H9 (cell line): ENCODE results near the gene HIPK3. TPM values are rescaled to one million over a fixed set of nuclear protein-coding genes. Genes with fewer than 3 reads are reported as not detected.

Source experiments
- DNase-seq: peaks from one replicate; pipeline ENCODE4 v3.0.0-alpha.2; 2017
- H2AFZ ChIP-seq: one replicate; pipeline ENCODE4 v1.6.1; 2013; ENCODE audit warnings: mild to moderate bottlenecking, low read length, control low read depth, moderate library complexity
- H2AK5ac ChIP-seq: 2 replicates; pipeline ENCODE4 v1.6.1; 2013; ENCODE audit warnings: low read length, control low read depth, mixed read lengths; ENCODE audit not compliant: insufficient read length
- H2BK120ac ChIP-seq: one replicate; pipeline ENCODE4 v1.6.1; 2013; ENCODE audit warnings: low read depth, mild to moderate bottlenecking, low read length, control low read depth, inconsistent platforms; ENCODE audit not compliant: poor library complexity, severe bottlenecking
- H2BK12ac ChIP-seq: 2 replicates; pipeline ENCODE4 v1.6.1; 2013; ENCODE audit warnings: low read length, control low read depth, mixed read lengths, low read depth; ENCODE audit not compliant: insufficient read length
- H2BK15ac ChIP-seq: 2 replicates; pipeline ENCODE4 v1.6.1; 2013; ENCODE audit warnings: low read depth, low read length, control low read depth
- H2BK20ac ChIP-seq: one replicate; pipeline ENCODE4 v1.6.1; 2013; ENCODE audit warnings: low read depth, mild to moderate bottlenecking, low read length, control low read depth, inconsistent platforms; ENCODE audit not compliant: poor library complexity, severe bottlenecking
- H2BK5ac ChIP-seq: 2 replicates; pipeline ENCODE4 v1.6.1; 2013; ENCODE audit warnings: low read length, control low read depth, mixed read lengths; ENCODE audit not compliant: insufficient read length
- H3K14ac ChIP-seq: 2 replicates; pipeline ENCODE4 v1.6.1; 2013; ENCODE audit warnings: low read length, control low read depth; ENCODE audit not compliant: insufficient read depth
- H3K18ac ChIP-seq: 2 replicates; pipeline ENCODE4 v1.6.1; 2013; ENCODE audit warnings: low read depth, mild to moderate bottlenecking, mixed read lengths, low read length, control low read depth; ENCODE audit not compliant: insufficient read length
- H3K23ac ChIP-seq: 2 replicates; pipeline ENCODE4 v1.6.1; 2013; ENCODE audit warnings: low read length, control low read depth, mixed read lengths, low read depth; ENCODE audit not compliant: insufficient read length
- H3K23me2 ChIP-seq: 2 replicates; pipeline ENCODE4 v1.6.1; 2013; ENCODE audit warnings: low read depth, mild to moderate bottlenecking, mixed read lengths, low read length, control low read depth; ENCODE audit not compliant: insufficient read length, poor library complexity, severe bottlenecking
- H3K27ac ChIP-seq: 2 replicates; pipeline ENCODE4 v1.5.1; 2013; ENCODE audit warnings: low read length, control low read depth, mixed read lengths, low read depth; ENCODE audit not compliant: insufficient read length
- H3K27me3 ChIP-seq: 2 replicates; pipeline ENCODE4 v1.6.1; 2013; ENCODE audit warnings: low read length, control low read depth, inconsistent platforms; ENCODE audit not compliant: insufficient read depth
- H3K4ac ChIP-seq: 2 replicates; pipeline ENCODE4 v1.6.1; 2013; ENCODE audit warnings: low read depth, mild to moderate bottlenecking, control low read depth, inconsistent platforms, low read length, moderate library complexity
- H3K4me1 ChIP-seq: 2 replicates; pipeline ENCODE4 v1.6.1; 2013; ENCODE audit warnings: low read length, control low read depth, inconsistent platforms; ENCODE audit not compliant: insufficient read depth
- H3K4me2 ChIP-seq: 2 replicates; pipeline ENCODE4 v1.6.1; 2013; ENCODE audit warnings: low read length, control low read depth, mixed read lengths; ENCODE audit not compliant: insufficient read length, insufficient read depth
- H3K56ac ChIP-seq: 2 replicates; pipeline ENCODE4 v1.6.1; 2013; ENCODE audit warnings: low read depth, mild to moderate bottlenecking, mixed read lengths, low read length, control low read depth; ENCODE audit not compliant: insufficient read length
- H3K79me1 ChIP-seq: 2 replicates; pipeline ENCODE4 v1.6.1; 2013; ENCODE audit warnings: low read depth, mild to moderate bottlenecking, moderate library complexity, low read length, control low read depth, inconsistent platforms; ENCODE audit not compliant: insufficient read depth, poor library complexity, severe bottlenecking
- H3K79me2 ChIP-seq: 2 replicates; pipeline ENCODE4 v1.6.1; 2013; ENCODE audit warnings: low read length, control low read depth, inconsistent platforms; ENCODE audit not compliant: insufficient read depth
- H3K9ac ChIP-seq: 2 replicates; pipeline ENCODE4 v1.6.1; 2013; ENCODE audit warnings: low read length, control low read depth, mixed read lengths; ENCODE audit not compliant: insufficient read length; ENCODE audit errors: extremely low read depth
- H3K9me3 ChIP-seq: one replicate; pipeline ENCODE4 v1.6.1; 2013; ENCODE audit warnings: low read depth, low read length, inconsistent platforms; ENCODE audit not compliant: control insufficient read depth
- H3T11ph ChIP-seq: one replicate; pipeline ENCODE4 v1.6.1; 2013; ENCODE audit warnings: mild to moderate bottlenecking, low read length, control low read depth, inconsistent platforms
- H4K20me1 ChIP-seq: one replicate; pipeline ENCODE4 v1.6.1; 2013; ENCODE audit not compliant: control insufficient read depth, insufficient read length, insufficient read depth
- H4K5ac ChIP-seq: 2 replicates; pipeline ENCODE4 v1.6.1; 2013; ENCODE audit warnings: low read depth, mild to moderate bottlenecking, mixed read lengths, low read length, control low read depth; ENCODE audit not compliant: insufficient read length
- H4K8ac ChIP-seq: replicated peaks from 2 replicates; pipeline ENCODE4 v1.6.1; 2013; ENCODE audit warnings: low read length, control low read depth, mixed read lengths, low read depth; ENCODE audit not compliant: insufficient read length
- H4K91ac ChIP-seq: 2 replicates; pipeline ENCODE4 v1.6.1; 2013; ENCODE audit warnings: low read depth, mild to moderate bottlenecking, moderate library complexity, mixed read lengths, low read length, control low read depth; ENCODE audit not compliant: insufficient read length
- H3K27ac Mint-ChIP-seq, 3 experiments: 2 replicates in 2 of 3; 3 replicates in 1 of 3; pipeline ENCODE4 v1.8.0; 2020 to 2021; ENCODE audit warnings: mixed read lengths in 3 of 3, mild to moderate bottlenecking in 1 of 3, moderate library complexity in 1 of 3
- H3K27me3 Mint-ChIP-seq: 2 replicates; pipeline ENCODE4 v1.8.0; 2021; ENCODE audit warnings: low read depth, mild to moderate bottlenecking, moderate library complexity, mixed read lengths
- H3K36me3 Mint-ChIP-seq, 3 experiments: 2 replicates in 2 of 3; 3 replicates in 1 of 3; pipeline ENCODE4 v1.8.0; 2020 to 2021; ENCODE audit warnings: low read depth in 3 of 3, mixed read lengths in 3 of 3; ENCODE audit not compliant: insufficient read depth in 1 of 3
- H3K4me1 Mint-ChIP-seq, 2 experiments: 2 replicates each; pipeline ENCODE4 v1.8.0; 2020; ENCODE audit warnings: mixed read lengths in 2 of 2
- H3K4me3 Mint-ChIP-seq, 2 experiments: 2 replicates in 1 of 2; 3 replicates in 1 of 2; pipeline ENCODE4 v1.8.0; 2020 to 2021; ENCODE audit warnings: mild to moderate bottlenecking in 2 of 2, mixed read lengths in 2 of 2, moderate library complexity in 1 of 2
- H3K9me3 Mint-ChIP-seq, 2 experiments: 2 replicates in 1 of 2; 3 replicates in 1 of 2; pipeline ENCODE4 v1.8.0; 2020; ENCODE audit warnings: mild to moderate bottlenecking in 2 of 2, mixed read lengths in 2 of 2, moderate library complexity in 1 of 2
- WGBS: extraction: QIAGEN DNeasy Blood & Tissue Kit; methylation state at CpG from one replicate; pipeline ENCODE4 v1.1.7; 2013; ENCODE audit warnings: missing lambda C conversion rate, low lambda C conversion rate, mixed read lengths; ENCODE audit not compliant: insufficient read length; ENCODE audit errors: extremely low coverage; 5-methylcytosine and 5-hydroxymethylcytosine counted together
- total RNA-seq: library from RNA; stranded (reverse); gene quantifications from 2 replicates; pipeline ENCODE4 v1.2.1, GENCODE V29; 2021
- TF ChIP-seq, protein P1 (sequence below): fragments of 200-600 bp; sonication (generic); conservative IDR thresholded peaks from 3 replicates; pipeline ENCODE4 v1.8.0; 2021; ENCODE audit warnings: antibody characterized with exemption, mild to moderate bottlenecking

HIPK3 gene
- total RNA-seq, 1 experiment from 2014 or later = 23.4 TPM

DNA sequence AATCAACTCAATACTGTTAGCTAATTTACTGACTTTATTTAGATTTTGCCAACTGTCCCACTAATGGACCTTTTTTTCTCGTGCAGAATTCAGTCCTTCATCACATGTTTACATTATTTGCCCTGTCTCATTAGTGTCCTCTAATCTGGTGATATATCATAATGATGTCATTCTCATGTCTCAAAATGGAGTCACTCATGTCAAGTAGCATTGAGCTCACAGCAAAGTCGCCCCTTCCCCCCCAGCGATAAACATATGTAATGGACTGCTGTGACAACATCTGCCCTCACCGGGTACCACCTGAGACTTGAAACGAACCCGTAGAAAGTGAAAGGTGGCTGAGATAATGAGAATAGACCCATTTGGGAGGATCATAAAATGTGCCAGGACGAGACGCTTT, 37.6 kb downstream of the HIPK3 start:
- Histone ChIP-seq H3K23me2 (no peaks in the 10 kb centered on the region), H4K8ac (no peak overlapping the region), H2BK15ac (no peak overlapping the region), H3K27ac (no peak overlapping the region), H3K4ac (no peak overlapping the region), H3K9ac (no peak overlapping the region), H2BK120ac (no peak overlapping the region), H3K56ac (no peak overlapping the region), H3K4me1 (no peaks in the 10 kb centered on the region), H3K23ac (no peak overlapping the region), H4K91ac (no peak overlapping the region), H2BK12ac (no peak overlapping the region), H3K79me1 (no peaks in the 10 kb centered on the region), H3K14ac (no peak overlapping the region), H4K20me1 (no peaks in the 10 kb centered on the region), H3K79me2 (no peaks in the 10 kb centered on the region), H2AFZ (no peak overlapping the region), H2BK20ac (no peak overlapping the region), H3K27me3 (no peaks in the 10 kb centered on the region), H3K9me3 (no peaks in the 10 kb centered on the region), H4K5ac (no peak overlapping the region), H3T11ph (no peak overlapping the region), H3K18ac (no peak overlapping the region), H3K4me2 (no peak overlapping the region), H2AK5ac (no peak overlapping the region), H2BK5ac (no peak overlapping the region)
- DNase-seq = no peak
- Mint-ChIP-seq H3K4me1 (no peaks in the 10 kb centered on the region), H3K27me3 (no peaks in the 10 kb centered on the region; the same call in 1 of the 2 replicates), H3K27ac (no peak overlapping the region; a peak in 1 of 7 replicates), H3K36me3 (peaks cover 6 to 17% (median 8%) of the 10 kb centered on the region in 3 experiments; a peak in 6 of 7 replicates), H3K4me3 (no peak overlapping the region), H3K9me3 (peaks cover 3% of the 10 kb centered on the region in 2 experiments; a peak in 4 of 5 replicates)
- no CpG with 5 or more reads among the region's 8 CpGs for WGBS
- TF ChIP-seq, protein P1, sequence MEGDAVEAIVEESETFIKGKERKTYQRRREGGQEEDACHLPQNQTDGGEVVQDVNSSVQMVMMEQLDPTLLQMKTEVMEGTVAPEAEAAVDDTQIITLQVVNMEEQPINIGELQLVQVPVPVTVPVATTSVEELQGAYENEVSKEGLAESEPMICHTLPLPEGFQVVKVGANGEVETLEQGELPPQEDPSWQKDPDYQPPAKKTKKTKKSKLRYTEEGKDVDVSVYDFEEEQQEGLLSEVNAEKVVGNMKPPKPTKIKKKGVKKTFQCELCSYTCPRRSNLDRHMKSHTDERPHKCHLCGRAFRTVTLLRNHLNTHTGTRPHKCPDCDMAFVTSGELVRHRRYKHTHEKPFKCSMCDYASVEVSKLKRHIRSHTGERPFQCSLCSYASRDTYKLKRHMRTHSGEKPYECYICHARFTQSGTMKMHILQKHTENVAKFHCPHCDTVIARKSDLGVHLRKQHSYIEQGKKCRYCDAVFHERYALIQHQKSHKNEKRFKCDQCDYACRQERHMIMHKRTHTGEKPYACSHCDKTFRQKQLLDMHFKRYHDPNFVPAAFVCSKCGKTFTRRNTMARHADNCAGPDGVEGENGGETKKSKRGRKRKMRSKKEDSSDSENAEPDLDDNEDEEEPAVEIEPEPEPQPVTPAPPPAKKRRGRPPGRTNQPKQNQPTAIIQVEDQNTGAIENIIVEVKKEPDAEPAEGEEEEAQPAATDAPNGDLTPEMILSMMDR = no peak
